Fibroblast of pulmonary artery (primary cell): ENCODE measurements around the gene HSD17B1.
"Not testable (repeated sequence)": the region's sequence is repeated elsewhere in the genome, so short reads cannot be mapped to it uniquely, and the experiment has no call there.

Experiments
- DNase-seq: peaks from one replicate; pipeline ENCODE4 v3.0.0-alpha.2; 2010; ENCODE audit warnings: low read depth
- H3K4me3 ChIP-seq: replicated peaks from 2 replicates; pipeline ENCODE4 v1.5.1; 2011; ENCODE audit warnings: low read depth, mild to moderate bottlenecking, control low read depth, low read length, moderate library complexity
- TF ChIP-seq, protein P1 (sequence below): IDR thresholded peaks from 2 replicates; pipeline ENCODE4 v1.5.1; 2011; ENCODE audit warnings: mild to moderate bottlenecking, control low read depth, low read length, inconsistent platforms; ENCODE audit errors: missing control alignments

Gene HSD17B1

DNA sequence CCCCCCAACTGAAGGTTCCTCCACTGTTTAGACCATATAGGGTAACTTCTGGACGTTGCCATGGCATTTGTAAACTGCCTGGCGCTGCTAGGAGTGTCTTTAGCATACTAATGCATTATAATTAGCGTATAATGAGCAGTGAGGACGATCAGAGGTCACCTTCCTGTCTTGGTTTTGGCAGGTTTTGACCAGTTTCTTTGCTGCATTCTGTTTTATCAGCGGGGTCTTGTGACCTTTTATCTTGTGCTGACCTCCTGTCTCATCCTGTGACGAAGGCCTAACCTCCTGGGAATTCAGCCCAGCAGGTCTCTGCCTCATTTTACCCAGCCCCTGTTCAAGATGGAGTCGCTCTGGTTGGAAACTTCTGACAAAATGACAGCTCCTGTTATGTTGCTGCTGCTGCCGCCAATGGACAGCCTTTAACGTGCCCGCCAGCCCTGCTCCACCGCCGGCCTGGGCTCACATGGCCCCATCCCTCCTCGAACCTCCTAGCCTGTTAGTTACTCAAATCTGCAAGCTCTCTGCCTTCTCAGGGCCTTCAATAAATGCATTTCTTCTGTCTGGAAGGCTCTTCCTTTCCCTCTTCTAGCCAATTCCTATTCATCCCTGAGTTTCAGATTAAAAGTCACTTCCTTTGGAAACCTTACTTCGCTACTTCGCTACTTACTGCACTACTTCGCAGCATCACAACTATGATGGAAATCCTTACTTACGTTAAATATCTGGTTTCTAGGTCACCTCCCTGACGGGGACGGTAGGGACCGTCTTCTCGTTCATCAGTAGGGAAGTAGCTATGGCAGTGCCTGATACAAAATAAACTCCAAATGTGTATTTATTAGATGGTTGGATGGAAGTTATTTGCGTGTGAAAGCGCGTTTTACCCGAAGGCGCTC lies 17.3 kb upstream of the HSD17B1 start:
- no peak for DNase-seq
- peak overlapping the region; percentile 62 for H3K4me3 ChIP-seq
- TF ChIP-seq, protein P1, sequence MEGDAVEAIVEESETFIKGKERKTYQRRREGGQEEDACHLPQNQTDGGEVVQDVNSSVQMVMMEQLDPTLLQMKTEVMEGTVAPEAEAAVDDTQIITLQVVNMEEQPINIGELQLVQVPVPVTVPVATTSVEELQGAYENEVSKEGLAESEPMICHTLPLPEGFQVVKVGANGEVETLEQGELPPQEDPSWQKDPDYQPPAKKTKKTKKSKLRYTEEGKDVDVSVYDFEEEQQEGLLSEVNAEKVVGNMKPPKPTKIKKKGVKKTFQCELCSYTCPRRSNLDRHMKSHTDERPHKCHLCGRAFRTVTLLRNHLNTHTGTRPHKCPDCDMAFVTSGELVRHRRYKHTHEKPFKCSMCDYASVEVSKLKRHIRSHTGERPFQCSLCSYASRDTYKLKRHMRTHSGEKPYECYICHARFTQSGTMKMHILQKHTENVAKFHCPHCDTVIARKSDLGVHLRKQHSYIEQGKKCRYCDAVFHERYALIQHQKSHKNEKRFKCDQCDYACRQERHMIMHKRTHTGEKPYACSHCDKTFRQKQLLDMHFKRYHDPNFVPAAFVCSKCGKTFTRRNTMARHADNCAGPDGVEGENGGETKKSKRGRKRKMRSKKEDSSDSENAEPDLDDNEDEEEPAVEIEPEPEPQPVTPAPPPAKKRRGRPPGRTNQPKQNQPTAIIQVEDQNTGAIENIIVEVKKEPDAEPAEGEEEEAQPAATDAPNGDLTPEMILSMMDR: no peak

DNA sequence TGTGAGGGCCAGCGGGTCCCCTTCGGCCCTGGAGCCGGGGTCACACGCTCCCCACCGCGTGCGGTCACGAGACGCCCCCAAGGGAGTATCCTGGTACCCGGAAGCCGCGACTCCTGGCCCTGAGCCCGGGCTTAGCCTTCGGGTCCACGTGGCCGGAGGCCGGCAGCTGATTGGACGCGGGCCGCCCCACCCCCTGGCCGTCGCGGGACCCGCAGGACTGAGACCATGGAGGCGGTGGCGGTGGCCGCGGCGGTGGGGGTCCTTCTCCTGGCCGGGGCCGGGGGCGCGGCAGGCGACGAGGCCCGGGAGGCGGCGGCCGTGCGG lies 16.7 kb upstream of the HSD17B1 start, which contains the start of gene NAGLU:
TSS of gene NAGLU (plus strand) at position 194 of the 324 bp plus-strand sequence. CDS start at position 226, 32 bp downstream.
- peak within 1 kb of the TSS; percentile 62 for H3K4me3 ChIP-seq
- TF ChIP-seq, protein P1: no peak
- peak; percentile 89 for DNase-seq

DNA sequence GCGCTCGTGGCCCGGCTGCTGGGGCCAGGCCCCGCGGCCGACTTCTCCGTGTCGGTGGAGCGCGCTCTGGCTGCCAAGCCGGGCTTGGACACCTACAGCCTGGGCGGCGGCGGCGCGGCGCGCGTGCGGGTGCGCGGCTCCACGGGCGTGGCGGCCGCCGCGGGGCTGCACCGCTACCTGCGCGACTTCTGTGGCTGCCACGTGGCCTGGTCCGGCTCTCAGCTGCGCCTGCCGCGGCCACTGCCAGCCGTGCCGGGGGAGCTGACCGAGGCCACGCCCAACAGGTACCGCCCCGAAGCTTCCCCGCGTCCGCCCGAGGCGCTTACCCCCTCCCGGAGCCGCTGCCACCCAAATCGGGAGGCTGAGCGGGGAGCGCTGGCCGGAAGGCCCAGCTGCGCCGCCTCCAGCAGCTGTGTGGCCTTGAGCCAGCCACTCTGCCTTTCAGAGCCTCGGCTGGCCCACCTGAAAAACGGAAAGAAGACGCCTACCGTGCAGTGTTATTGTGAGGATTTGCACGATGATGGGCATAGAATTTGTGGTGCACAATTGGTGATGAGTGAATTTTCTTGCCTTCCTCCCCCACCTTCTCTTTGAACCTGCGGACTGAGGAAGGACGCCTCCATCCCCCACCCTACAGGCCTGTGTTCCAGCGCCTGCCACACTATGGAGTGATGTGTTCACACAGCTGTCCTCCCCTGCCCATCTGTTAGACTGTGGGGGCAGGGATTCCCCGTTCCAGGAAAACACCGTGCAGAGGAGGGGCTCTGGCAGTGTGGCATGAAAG lies 16.2 kb upstream of the HSD17B1 start:
- peak; percentile 87 for DNase-seq
- peak overlapping the region; percentile 62 for H3K4me3 ChIP-seq
- TF ChIP-seq, protein P1: no peak

DNA sequence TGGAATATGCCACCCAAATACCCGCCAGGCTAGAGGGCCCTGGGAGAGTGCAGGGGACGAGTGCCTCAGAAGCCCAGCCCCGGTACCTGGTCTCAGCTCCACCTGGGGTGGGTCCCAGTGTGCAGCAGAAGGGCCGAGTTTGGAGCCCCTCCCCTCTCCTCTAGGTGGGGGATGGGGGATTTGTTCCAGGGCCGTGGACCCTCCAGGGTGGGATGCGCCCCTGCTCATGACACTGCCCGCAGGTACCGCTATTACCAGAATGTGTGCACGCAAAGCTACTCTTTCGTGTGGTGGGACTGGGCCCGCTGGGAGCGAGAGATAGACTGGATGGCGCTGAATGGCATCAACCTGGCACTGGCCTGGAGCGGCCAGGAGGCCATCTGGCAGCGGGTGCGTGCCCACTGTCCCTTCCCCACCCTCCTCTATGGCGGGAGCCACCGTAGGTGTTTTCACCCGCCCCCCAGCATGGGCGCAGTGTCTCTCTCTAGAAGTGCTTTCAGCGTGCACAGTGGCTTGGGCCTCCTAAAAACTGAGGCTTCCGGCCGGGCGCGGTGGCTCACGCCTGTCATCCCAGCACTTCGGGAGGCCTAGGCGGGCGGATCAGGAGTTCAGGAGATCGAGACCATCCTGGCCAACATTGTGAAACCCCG lies 15.4 kb upstream of the HSD17B1 start:
- peak overlapping the region; percentile 62 for H3K4me3 ChIP-seq
- TF ChIP-seq, protein P1: no peak
- DNase-seq: no peak

DNA sequence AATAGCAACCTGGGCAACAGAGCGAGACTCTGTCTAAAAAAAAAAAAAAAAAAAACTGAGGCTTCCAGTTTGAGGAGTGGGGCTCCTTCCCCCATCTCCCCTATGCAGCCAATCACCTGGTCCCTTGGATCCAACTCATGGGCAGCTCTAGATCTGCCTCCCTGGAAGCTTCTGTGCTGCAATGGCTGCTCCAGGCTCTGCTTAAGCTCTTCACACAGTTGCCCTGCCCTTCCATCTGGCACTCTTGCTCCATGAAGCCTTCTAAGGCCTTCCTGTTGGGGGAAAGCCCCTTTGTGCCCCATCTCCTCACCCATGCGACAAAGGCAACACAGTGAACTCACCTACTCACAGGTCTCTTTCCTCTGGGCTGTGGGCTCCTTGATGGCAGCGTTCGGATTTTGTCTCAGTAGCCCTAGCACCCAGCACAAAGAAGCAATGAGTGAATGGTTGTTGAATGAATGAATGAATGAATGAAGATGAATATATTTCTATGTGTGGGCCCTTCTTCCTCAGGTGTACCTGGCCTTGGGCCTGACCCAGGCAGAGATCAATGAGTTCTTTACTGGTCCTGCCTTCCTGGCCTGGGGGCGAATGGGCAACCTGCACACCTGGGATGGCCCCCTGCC lies 14.8 kb upstream of the HSD17B1 start:
- TF ChIP-seq, protein P1: no peak
- H3K4me3 ChIP-seq: no peak overlapping the region
- DNase-seq: no peak

DNA sequence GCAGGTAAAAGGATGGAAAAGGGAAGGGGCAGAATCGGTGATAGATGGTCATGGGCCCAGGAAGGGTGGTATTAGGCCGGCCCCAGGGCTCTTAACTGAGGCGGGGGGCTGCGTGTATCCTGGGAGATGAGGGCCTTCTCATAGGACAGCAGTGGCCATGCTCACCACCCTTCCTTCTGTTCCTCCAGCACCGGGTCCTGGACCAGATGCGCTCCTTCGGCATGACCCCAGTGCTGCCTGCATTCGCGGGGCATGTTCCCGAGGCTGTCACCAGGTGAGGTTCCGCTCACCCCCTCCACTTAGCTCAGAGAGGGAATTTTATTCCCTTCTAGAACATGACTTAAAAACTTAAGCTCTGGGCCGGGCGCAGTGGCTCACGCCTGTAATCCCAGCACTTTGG lies 14.2 kb upstream of the HSD17B1 start:
- TF ChIP-seq, protein P1: no peak
- DNase-seq: no peak
- H3K4me3 ChIP-seq: no peak overlapping the region

DNA sequence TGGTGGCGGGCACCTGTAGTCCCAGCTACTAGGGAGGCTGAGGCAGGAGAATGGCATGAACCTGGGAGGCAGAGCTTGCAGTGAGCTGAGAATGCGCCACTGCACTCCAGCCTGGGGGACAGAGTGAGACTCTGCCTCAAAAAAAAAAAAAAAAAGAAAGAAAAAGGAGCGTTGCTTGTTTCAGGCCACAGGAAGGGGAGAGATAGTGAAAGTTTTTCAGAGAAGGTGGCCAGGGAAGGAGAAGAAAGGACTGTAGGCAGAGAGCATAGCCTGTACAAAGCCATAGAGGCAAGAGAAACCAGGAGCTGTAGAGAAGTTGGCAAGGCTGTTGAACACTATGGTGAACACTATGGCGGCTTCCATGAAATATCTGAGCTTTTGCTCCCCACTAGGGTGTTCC lies 12.2 kb upstream of the HSD17B1 start:
- H3K4me3 ChIP-seq, DNase-seq: not testable (repeated sequence)
